HFF-Myc (cell line): ENCODE results near the gene TNFRSF21.

Experiments
- DNase-seq: peaks from one replicate; pipeline ENCODE4 v3.0.0-alpha.2; 2011; ENCODE audit warnings: low read depth; ENCODE audit errors: extremely low read depth
- H3K4me3 ChIP-seq: replicated peaks from 2 replicates; pipeline ENCODE4 v1.5.1; 2011; ENCODE audit warnings: low read depth, mild to moderate bottlenecking, control low read depth, low read length
- CTCF ChIP-seq: IDR thresholded peaks from 2 replicates; pipeline ENCODE4 v1.5.1; 2012; ENCODE audit warnings: mild to moderate bottlenecking, low read depth, low read length, control low read depth; ENCODE audit errors: missing control alignments

TNFRSF21 gene

DNA sequence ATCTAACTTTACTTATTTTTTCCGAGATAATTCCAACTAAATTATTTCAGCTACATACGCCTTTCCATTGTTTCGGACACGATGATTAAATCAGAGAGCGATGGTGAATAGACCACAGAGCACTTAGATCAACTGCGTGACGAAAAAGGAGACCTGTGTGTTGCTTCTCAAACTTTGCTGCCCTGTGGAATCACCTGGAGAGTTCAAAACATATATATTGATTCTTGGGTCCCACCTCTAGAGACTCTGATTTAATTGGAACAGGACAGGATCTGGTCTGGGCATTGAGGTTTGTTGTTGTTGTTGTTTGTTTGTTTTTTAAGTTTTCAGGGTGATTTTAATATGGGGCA lies 401 bp upstream of the TNFRSF21 start:
- no peak for TF ChIP-seq CTCF
- H3K4me3 ChIP-seq = peak overlapping the region; percentile 91
- DNase-seq = no peak

DNA sequence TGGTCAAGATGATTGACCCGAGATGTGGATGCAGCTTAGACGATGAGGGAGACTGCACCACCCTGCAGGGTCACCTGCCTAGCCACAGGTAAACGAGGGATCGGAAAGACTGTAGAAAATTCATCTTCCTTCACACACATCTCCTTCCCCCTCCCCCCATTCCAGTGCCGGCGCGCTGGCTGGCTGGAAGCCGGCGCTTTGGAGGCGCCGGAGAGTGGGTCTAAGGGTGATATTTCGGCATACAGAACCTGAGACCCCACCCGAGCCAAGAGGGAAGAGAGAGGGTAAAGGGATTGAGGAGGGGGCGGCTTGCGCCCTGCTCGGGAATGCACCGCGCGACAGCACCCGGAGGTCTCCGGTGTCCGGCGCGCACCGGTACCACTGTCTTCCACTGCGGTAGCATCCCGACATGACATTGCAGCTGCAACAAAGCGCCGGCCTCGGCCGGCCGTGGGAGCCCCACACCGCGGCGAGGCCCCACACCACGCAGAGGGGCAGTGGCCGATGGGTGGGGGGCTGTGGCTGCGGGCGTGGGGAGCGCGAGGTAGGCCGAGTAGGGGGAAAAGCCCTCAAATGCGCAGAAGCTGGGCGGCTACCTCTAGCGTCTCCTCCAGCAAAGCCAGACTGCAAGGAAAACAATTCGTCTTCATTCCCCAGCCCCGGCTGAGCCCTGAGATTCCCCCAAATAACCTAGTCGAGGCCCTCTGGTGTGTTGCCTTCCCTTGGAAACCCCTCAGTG lies 984 bp downstream of the TNFRSF21 start:
- peak overlapping the region; percentile 91 for H3K4me3 ChIP-seq
- DNase-seq = no peak
- TF ChIP-seq CTCF = no peak

GRCh38 chr6:47308198-47308517 lies 1.5 kb downstream of the TNFRSF21 start:
- no peak for TF ChIP-seq CTCF
- peak overlapping the region; percentile 91 for H3K4me3 ChIP-seq
- DNase-seq = no peak

- H3K4me3 ChIP-seq = peak overlapping the region; percentile 91
- no peak for DNase-seq
- no peak for TF ChIP-seq CTCF
These were observed 2.1 kb downstream of the TNFRSF21 start for GRCh38 chr6:47307362-47308197.

- no peak for DNase-seq
- no peak for TF ChIP-seq CTCF
- peak overlapping the region; percentile 91; the same call in 1 of the 2 replicates for H3K4me3 ChIP-seq
These were observed 2.8 kb downstream of the TNFRSF21 start for GRCh38 chr6:47306887-47307286.

DNA sequence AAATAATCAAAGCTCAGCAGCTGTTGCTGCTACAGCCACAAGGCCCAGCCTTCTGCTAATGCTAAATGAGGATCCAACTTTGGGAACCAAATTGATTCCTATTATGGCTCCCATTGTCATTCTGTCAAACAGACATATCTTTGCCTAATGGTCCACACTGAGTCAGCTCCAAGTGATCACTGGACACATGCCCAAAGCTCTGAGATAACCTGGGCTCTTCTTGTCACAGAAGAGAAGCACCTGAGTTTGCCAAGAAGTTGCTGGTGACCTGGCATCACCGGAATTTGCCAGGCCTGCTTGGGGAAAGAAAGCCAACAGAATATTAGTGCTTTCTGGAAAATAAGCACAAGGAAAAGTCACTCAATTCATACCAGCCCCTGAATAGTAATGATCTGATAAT lies 5.8 kb downstream of the TNFRSF21 start:
- no peak for DNase-seq
- no peak overlapping the region for H3K4me3 ChIP-seq
- no peak for TF ChIP-seq CTCF
